Retinal pigment epithelial cell (primary cell): Measurements from ENCODE around the gene GRIA1.
A peak's percentile ranks its signal among the peaks of the same experiment; 100 is the strongest.

Experiments
- DNase-seq: peaks from one replicate; pipeline ENCODE4 v3.0.0-alpha.2; 2010; ENCODE audit warnings: low read depth
- H3K4me3 ChIP-seq: 2 replicates; pipeline ENCODE4 v1.5.1; 2011; ENCODE audit warnings: mild to moderate bottlenecking, low read length, control low read depth, moderate library complexity
- TF ChIP-seq, protein P1 (sequence below): conservative IDR thresholded peaks from 2 replicates; pipeline ENCODE4 v1.5.1; 2011; ENCODE audit warnings: low read depth, low read length, control low read depth, inconsistent platforms

Gene GRIA1

DNA sequence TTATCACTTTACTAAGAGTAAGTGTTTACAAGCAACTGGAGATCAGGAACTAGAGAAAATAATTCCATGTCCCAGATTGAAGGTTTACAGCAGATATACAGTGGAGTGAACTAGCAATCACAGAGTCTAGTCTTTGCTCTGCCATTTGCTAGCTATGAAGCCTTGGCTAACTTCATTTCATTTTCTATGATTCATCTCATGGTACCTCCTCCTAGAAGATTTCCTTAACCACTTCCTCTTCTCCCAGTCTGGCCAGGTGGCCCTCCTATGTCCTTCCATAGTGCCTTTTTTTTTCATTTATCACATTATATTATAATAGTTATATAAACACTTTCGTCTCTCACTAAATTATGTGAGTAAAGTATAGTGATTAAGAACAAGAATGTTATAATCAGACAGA, 52.1 kb downstream of the GRIA1 start:
- TF ChIP-seq, protein P1, sequence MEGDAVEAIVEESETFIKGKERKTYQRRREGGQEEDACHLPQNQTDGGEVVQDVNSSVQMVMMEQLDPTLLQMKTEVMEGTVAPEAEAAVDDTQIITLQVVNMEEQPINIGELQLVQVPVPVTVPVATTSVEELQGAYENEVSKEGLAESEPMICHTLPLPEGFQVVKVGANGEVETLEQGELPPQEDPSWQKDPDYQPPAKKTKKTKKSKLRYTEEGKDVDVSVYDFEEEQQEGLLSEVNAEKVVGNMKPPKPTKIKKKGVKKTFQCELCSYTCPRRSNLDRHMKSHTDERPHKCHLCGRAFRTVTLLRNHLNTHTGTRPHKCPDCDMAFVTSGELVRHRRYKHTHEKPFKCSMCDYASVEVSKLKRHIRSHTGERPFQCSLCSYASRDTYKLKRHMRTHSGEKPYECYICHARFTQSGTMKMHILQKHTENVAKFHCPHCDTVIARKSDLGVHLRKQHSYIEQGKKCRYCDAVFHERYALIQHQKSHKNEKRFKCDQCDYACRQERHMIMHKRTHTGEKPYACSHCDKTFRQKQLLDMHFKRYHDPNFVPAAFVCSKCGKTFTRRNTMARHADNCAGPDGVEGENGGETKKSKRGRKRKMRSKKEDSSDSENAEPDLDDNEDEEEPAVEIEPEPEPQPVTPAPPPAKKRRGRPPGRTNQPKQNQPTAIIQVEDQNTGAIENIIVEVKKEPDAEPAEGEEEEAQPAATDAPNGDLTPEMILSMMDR = no peak
- no peak for DNase-seq
- H3K4me3 ChIP-seq = no peak overlapping the region

DNA sequence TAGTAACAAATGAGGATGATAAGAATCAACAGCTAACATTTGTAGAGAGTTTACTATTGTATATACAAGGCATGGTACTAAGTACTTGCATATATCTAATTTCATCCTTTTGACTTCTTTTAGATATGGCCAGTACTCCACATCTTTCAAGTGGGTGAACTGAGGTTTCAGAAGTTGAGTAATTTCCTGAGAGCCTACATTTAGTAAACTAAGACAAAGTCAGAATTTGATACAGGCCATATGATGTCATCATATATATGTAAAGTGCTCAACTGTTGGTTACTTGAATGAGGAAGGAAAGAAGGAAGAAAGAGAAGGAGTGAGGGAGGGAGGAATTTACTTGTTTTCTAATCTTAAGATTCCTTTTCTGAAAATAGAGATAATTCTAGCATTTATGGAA, 52.8 kb downstream of the GRIA1 start:
- TF ChIP-seq, protein P1 = no peak
- no peak overlapping the region for H3K4me3 ChIP-seq
- no peak for DNase-seq

DNA sequence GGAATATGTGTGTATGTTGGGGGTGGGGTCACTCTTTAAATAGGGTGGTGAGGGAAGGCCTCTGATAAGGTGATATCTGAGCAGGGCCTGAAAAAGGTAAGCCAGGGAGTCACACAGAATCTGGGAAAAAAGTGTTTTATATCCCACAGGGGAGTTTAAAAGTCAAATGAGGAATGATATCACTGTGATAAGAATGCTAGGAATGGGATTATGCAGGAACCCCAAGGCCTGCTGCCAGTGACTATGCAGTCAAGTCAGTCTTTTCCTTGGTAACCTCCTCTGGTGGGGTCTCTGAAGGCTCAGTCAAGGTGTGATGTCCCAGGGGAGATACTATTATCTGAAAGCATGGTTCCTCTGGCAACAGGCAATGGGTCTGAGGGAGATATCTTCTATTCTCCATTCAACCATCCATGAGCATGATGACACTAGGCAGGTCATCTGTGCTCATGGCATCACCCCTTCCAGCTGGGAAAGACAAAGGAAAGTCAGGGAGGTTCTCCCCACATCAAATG, 53.5 kb downstream of the GRIA1 start:
- H3K4me3 ChIP-seq = no peak overlapping the region
- DNase-seq = peak; percentile 43
- TF ChIP-seq, protein P1 = no peak

DNA sequence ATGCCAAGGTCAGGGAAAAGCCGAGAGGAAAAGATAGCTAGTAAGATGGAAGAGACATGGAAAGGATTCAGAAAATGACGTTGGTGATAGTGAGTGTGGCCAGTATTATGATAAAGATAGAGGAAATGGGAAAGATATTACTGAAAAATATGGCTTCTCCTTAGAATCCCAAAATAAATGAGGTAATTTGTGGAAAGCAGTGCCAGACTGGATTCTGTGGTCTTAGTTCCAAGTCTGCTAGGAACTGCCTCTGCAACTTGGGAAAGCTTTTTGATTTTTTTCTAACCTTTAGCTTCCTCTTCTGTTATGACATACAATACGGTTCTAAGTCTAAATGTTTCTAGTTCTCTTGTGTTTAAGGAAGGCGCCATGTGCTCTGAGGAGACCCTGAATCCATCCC, 54.2 kb downstream of the GRIA1 start:
- TF ChIP-seq, protein P1 = no peak
- no peak for DNase-seq

DNA sequence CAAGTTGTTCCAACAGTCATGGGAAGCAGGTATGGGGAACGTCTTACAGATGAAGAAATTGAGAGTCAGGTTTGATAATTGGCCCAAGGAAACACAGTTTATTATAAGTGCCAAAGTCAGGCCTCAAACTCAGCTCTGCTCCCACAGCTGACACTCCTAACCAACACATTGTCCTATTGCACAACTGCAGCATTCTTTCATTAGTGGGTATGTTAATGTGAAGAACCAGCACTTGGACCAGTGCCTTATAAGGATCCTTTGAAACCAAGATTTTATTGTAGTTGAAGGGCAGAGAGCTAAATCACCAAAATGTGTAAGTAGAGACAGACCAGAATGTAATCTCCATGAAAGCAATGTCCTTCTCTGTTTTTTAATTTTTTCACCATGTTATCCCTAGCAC, 56.1 kb downstream of the GRIA1 start:
- H3K4me3 ChIP-seq = no peak overlapping the region
- no peak for DNase-seq
- TF ChIP-seq, protein P1 = no peak

More for the DNA sequence above, 54.2 kb downstream of the GRIA1 start:
- H3K4me3 ChIP-seq = no peak overlapping the region

DNA sequence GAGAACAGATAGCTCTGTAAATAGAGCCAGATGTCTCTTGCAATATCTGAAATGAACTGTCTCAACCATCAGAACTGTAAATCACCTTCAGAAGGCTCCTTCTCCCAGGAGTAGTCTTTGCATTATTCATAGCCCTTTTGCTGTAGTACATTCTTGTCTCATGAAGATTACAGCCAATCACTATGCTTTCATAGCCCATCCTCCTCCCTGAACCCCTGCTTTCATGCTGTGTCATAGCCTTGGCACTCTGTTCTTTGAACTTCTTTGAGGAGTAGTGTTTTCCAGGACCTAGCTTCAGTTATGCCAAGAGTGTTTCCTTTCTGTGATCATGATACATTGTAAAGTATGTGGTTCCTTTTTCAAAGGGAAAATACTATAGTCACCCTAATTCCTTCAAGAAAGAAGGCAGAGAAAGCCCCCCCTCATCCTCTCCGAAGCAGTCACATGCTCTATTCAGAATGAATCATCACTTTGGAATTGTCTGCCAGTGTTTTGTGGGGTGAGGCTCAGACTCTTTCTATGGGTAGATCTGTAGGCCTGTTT, 61.1 kb downstream of the GRIA1 start:
- TF ChIP-seq, protein P1 = no peak
- H3K4me3 ChIP-seq = no peak overlapping the region
- peak; percentile 82 for DNase-seq

DNA sequence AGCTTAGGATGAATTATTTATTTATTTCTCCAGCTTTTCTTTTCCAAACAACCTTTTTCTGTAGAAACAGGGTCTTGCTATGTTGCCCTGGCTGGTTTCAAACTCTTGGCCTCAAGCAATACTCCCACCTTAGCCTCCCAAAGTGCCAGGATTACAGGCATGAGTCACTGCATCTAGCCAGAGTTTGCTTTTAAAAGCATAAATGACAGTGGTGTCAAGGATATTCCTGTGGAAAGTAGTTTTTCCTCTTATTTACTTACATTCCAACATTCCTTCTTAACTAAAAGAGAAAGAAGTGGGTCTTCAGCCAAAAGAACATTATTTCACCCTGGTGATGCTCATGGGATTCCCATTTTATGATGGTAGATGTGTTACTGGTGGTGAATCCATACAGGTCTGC, 62.4 kb downstream of the GRIA1 start:
- TF ChIP-seq, protein P1 = no peak
- DNase-seq = no peak
- H3K4me3 ChIP-seq = no peak overlapping the region
